ENCODE results near the gene MAP4K4. TPM values are rescaled to one million over a fixed set of nuclear protein-coding genes. Genes with fewer than 3 reads are reported as not detected.

The MAP4K4 gene
- total and polyA plus RNA-seq, 2 of the 4 experiments (the other 2 are of a cell fraction), result 89.4 to 124 TPM

DNA sequence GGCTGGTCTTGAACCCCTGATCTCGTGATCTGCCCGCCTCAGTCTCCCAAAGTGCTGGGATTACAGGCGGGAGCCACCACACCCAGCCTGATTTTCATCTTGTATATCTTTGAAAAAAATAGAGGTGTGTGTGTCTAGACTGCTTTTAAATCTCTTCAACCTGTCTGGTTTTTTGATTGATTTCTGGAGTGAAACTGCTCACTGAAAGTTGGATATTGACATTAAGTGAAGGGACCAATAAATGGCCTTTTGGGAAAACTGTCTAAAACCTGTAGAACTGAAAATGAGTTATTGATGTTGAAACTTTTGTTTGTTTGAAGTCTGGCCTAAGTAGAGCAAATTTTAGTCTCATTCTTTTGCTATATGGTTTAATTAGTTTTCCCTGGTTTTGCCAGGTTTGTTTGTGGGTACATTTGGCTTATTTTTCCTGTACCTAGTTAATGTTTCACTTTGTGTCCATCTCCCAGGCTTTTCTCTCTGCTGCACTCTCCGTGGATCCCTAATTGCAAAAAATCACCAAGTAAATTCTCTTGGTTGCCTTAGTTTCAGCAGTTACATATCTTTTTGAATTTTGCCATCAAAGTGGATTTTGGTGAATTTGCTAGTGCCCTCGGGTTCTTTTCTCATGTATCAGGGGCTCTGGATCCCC lies 144.3 kb downstream of the MAP4K4 start:
- peaks cover 13% of the 10 kb centered on the region for H3K4me1 ChIP-seq (ENCODE audit: control insufficient read depth, insufficient read depth, low read length)
- WGBS, 2 experiments (ENCODE audit: extremely low coverage in 2 of 2, insufficient read length in 1 of 2), result no CpG with 5 or more reads among the region's 5 CpGs

More for the DNA sequence above, 144.3 kb downstream of the MAP4K4 start:
- no peak overlapping the region for H2BK20ac ChIP-seq (ENCODE audit: low read depth, low read length)
- no peak overlapping the region for H3K14ac ChIP-seq (replicated peaks; ENCODE audit: low read depth, low read length)
- 0 out of 2 replicates have a peak overlapping the region, but pooled peaks have one; percentile 10 for H3K4ac ChIP-seq (ENCODE audit: low read depth, low read length)
- no peak overlapping the region for H3K4me3 ChIP-seq (ENCODE audit: insufficient read depth, low read depth, low read length)
- H2AFZ ChIP-seq (replicated peaks; ENCODE audit: low read length, poor library complexity), result no peak overlapping the region
- dilution Hi-C loops (cut with HindIII; ENCODE audit: low sequenced_read_pairs, unreplicated experiment), result no loop called here
- H2BK5ac ChIP-seq (ENCODE audit: low read depth, low read length, poor library complexity, severe bottlenecking), result no peak overlapping the region
- H4K8ac ChIP-seq (ENCODE audit: low read depth in 2 of 2, low read length in 2 of 2), result no peak overlapping the region
- no peak overlapping the region for H4K5ac ChIP-seq (ENCODE audit: low read depth, low read length)
- no TSS peak for BruUV-seq (replicated peaks)
- H4K91ac ChIP-seq (ENCODE audit: insufficient read depth, low read depth, low read length), result no peak overlapping the region
- no peak overlapping the region for H3K27ac ChIP-seq (ENCODE audit: insufficient read depth, low read length)
- TF ChIP-seq POLR2A (IDR thresholded peaks at IDR 0.05; ENCODE audit: low read depth, low read length), result no peak
- TF ChIP-seq RAD21 (IDR thresholded peaks at IDR 0.05; ENCODE audit: low read length), result no peak
- TF ChIP-seq MAFK (IDR thresholded peaks at IDR 0.05; ENCODE audit: low read depth, low read length), result no peak
- no peak for TF ChIP-seq CHD1 (IDR thresholded peaks at IDR 0.05; ENCODE audit: low read depth, low read length)
- TF ChIP-seq RFX5 (IDR thresholded peaks at IDR 0.05; ENCODE audit: low read depth, low read length), result no peak
- no peak for TF ChIP-seq ELK1 (IDR thresholded peaks at IDR 0.05; ENCODE audit: borderline replicate concordance, low read depth, low read length)
- no peak for TF ChIP-seq SMC3 (IDR thresholded peaks at IDR 0.05; ENCODE audit: low read depth, low read length)
- TF ChIP-seq CEBPB (IDR thresholded peaks at IDR 0.05; ENCODE audit: low read depth, low read length), result no peak
- no peak for TF ChIP-seq FOS (IDR thresholded peaks at IDR 0.05; ENCODE audit: low read depth, low read length)
- no peak for TF ChIP-seq BHLHE40 (IDR thresholded peaks at IDR 0.05; ENCODE audit: low read depth, low read length)
- TF ChIP-seq CTCF (conservative IDR thresholded peaks at IDR 0.05; ENCODE audit: low read depth, low read length), result no peak
- TF ChIP-seq MXI1 (IDR thresholded peaks at IDR 0.05; ENCODE audit: borderline replicate concordance, low read depth, low read length), result no peak
- no peak for TF ChIP-seq USF2 (IDR thresholded peaks at IDR 0.05; ENCODE audit: low read depth, low read length)
- TF ChIP-seq RCOR1 (IDR thresholded peaks at IDR 0.05; ENCODE audit: insufficient replicate concordance, low read length), result no peak
- no peak for TF ChIP-seq NFE2L2 (IDR thresholded peaks at IDR 0.05; ENCODE audit: low read depth, low read length)
- no peak for TF ChIP-seq MAZ (IDR thresholded peaks at IDR 0.05; ENCODE audit: borderline replicate concordance, low read depth, low read length)
- H2AK5ac ChIP-seq (ENCODE audit: low read depth, low read length), result no peak overlapping the region
- H3K36me3 ChIP-seq (ENCODE audit: control insufficient read depth, insufficient read depth, low read length), result peaks cover 34% of the 10 kb centered on the region
- ChIA-PET POLR2A (ENCODE audit: unreplicated experiment) (no interaction called here), CTCF (interaction anchor here (1.7 kb wide), 1 partner anchor 11 kb away, joined by 5 read pairs; no protein-coding TSS in a partner anchor)
- no peak overlapping the region for H3K4me2 ChIP-seq (ENCODE audit: low read depth, low read length)
- DNase-seq, result no peak
- no peak overlapping the region for H2AK9ac ChIP-seq (replicated peaks; ENCODE audit: low read depth, low read length, poor library complexity)
- H3K9me1 ChIP-seq (ENCODE audit: insufficient read depth, low read length), result peaks cover 22% of the 10 kb centered on the region
- no peak overlapping the region for H3K9ac ChIP-seq (ENCODE audit: low read depth, low read length)
- peaks cover 11% of the 10 kb centered on the region; the same call in 1 of the 2 replicates for H4K20me1 ChIP-seq (ENCODE audit: insufficient read depth, low read length)
- H2BK120ac ChIP-seq (ENCODE audit: low read depth, low read length), result no peak overlapping the region
- no peak for ATAC-seq (ENCODE audit: low read depth)
- intact Hi-C loops (cut with micrococcal nuclease), result no loop called here
- in situ Hi-C loops (cut with MboI; ENCODE audit: low sequenced_read_pairs), result loop anchor here (10.0 kb wide), 2 partner anchors 317 to 417 kb away; no protein-coding TSS in a partner anchor
- no peak overlapping the region for H3K23ac ChIP-seq (ENCODE audit: low read depth, low read length)
- H3K56ac ChIP-seq (ENCODE audit: extremely low read depth, insufficient read depth, low read length), result no peak overlapping the region
- no peaks in the 10 kb centered on the region for H3K27me3 ChIP-seq (ENCODE audit: control insufficient read depth, insufficient read depth, low read length)
- H2BK15ac ChIP-seq (ENCODE audit: low read depth, low read length), result no peak overlapping the region
- peaks cover 34 to 85% of the 10 kb centered on the region in 2 experiments for H3K79me1 ChIP-seq (ENCODE audit: low read depth in 1 of 2, low read length in 2 of 2)
- H3K9me3 ChIP-seq (ENCODE audit: control insufficient read depth, insufficient read depth, low read length), result no peaks in the 10 kb centered on the region
- no peak overlapping the region for H3K18ac ChIP-seq (ENCODE audit: low read depth, low read length)
